Left renal pelvis (tissue), 4 donors: ENCODE results near the gene TRAPPC11. TPM values are rescaled to one million over a fixed set of nuclear protein-coding genes. Genes with fewer than 3 reads are reported as not detected.

ENCODE experiments used
- DNase-seq, 4 donors: peaks; one replicate each; pipeline ENCODE4 v3.0.0-alpha.2; 2013; ENCODE audit warnings: low read depth in 4 of 4, low spot score in 3 of 4
- polyA plus RNA-seq, 4 donors: library from polyadenylated mRNA; unstranded; fragments of 120-200 nt; gene quantifications; one replicate each; pipeline ENCODE4 v1.2.1, GENCODE V29; 2013; ENCODE audit not compliant: insufficient read length in 4 of 4

Gene TRAPPC11
- polyA plus RNA-seq, 4 donors: 36.5 to 41.4 (median 38.9) TPM

DNA sequence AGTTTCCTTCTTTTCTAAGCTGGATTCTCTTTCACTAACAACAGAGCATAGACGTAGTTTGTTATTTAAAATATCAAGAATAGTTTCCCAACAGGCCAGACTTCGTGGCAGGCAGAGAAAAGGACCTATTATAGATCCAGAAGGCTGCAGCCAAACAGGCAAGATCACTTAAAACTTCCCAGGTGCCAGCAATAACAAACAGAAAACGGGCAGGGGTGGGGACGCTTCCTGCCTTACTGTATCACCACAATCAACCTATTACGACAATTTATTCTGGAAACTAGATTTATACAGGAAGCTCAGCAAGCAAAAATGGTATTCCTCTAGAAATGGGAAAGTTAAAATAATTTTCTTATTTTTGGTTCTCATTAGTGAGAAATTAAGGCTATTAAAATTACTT, 22.2 kb upstream of the TRAPPC11 start:
- DNase-seq: no peak

DNA sequence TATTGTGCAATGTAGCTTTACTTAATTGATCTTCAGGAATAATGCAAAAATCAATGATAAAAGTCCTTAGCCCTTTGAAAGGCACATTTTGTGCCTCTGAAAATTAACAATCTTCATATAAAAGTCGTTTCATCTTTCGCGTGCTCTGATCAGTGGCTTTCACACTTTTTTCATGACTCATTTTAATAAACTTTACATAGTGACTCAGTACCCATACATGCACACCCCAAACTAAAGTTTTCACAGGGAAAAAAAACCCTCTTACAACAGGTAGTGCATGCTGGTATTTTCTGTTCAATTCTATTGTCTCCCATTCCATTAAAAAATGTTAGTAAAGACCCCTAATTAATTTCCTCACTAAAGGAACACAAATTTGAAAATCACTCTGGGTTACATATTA, 21.6 kb upstream of the TRAPPC11 start:
- no peak for DNase-seq

DNA sequence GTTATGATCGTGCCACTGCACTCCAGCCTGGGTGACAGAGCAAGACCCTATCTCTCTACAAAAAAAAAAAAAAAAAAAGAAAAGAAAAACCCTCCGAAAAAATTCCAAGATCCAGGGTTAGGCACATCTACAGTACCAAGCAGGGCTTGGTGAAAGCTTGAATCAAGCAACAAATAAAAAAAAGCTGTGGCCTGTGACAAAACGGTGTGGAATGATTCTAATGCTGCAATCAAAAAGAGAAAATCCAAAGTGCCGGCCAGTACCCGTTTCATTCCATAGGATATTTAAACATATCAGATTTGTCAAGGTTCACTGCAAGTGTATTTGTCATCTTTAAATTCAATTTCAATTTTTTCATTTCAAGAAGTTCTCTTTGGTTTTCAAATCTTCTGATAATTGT, 20.7 kb upstream of the TRAPPC11 start:
- no peak for DNase-seq

DNA sequence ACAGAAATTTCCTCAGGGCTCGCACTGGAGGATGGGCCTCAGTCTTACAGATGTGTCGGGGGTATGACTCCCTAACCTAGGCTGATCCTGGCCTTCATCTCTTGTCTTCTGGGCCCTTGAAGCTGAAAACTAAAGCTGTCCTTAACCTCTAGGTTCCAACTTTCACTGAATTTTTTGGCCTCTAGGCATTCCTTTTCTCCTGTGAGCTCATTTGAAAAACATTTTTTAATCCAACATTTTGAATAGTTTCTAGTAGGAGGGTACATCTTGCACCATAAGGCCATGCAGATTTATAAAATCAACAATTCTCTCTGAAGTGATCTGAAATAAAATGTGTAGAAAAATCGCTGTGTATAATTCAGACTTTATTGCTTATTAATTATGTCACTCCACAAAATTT, 19.8 kb upstream of the TRAPPC11 start:
- no peak for DNase-seq

DNA sequence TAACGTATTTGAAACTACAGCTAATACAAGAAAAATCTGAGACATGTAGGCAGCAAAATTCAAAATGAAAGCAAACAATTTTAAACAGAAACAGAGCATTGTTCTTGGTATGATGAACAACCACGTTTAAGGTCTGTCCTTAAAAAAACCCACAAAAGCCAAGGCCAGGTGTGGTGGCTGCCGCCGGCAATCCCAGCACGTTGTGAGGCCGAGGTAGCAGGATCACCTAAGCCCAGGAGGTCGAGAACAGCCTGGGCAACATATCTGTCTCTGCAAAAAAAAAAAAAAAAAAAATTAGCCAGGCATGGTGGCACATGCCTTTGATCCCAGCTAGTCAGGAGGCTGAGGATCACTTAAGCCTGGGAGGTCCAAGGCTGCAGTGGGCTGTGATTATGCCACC, 13.8 kb upstream of the TRAPPC11 start:
- no peak for DNase-seq

DNA sequence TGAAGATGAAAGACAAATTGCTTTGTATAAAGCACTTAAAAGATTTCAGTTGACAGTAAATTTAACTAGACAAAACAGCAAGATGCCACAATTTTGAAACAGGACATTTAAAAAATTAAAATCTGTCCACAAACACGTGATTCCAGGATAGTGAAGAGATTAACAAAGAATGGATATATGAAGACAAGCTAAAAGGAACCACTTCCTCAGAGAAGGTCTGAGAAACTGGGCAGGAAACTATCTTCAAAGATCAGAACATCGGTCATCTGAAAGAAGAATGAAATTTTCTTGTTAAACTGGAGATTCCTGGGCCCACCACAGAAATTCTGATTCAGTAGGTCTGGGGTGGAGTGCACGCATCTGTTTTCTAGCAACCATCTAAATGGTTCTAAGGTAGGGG, 1.5 kb upstream of the TRAPPC11 start:
- DNase-seq: no peak

DNA sequence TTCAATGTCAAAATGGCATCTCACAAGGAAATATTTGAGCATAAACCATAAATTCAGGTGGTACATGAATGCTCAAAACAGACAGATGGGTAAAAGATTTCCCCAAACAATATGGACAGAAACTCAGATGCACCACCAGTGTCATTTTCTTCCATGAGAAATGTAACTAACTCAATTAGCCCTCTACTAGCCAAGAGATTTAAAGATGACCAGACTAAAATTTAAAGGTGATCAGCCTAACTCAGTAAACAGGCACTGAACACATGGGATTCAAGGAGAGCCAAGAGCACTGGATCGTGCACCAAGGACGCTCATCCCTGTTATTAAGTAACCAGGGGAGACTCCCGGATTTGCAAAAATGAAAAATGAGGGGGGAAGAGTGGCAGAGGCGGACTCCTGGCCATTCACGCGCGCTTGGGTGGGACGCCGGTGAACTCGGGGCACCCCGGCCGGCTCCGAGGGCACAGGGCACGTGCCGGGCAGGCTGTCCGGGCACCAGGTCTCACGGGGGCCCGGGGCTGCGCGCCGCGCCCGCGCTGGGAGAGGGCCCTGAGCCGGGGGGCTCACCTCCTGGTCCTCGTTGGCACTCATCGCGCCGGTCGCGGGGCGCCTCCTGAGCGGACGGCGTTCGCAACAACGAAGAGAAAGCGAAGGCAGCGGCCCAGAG, 598 bp upstream of the TRAPPC11 start:
- no peak for DNase-seq

DNA sequence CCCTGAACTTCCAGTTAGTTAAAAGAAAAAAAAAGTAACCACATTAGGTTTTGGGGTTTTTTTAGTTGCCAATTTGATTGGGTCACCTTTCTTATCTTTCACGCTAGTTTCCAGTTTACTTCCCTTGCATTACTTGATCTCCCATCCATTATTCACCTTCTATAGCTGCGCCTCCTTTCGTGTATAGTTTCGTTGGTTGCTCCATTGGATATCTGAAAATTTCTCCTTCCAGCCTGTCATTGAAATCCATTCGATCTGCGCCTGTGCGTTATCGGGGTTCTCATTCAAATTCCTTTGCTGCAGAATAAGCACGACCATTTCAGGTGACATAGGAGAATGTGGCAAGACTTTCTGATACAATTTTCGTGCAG, 764 bp downstream of the TRAPPC11 start:
- DNase-seq: no peak

DNA sequence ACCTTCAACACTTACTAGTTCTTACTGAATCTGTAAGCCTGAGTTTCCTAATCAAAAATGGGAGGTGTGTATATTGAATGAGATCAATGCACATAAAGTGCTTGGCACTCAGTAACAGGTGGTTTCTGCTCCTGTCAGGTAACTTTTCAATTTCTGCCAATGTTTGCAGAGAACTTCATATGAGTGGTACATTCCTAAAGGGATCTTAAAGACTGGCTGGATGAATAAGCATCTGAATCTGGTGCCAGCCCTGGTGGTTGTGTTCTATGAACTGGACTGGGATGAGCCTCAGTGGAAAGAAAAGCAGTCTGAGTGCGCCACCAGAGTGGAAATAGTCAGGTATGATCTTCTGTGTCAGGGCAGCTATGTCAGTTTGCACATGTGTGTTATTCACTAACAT, 7.0 kb downstream of the TRAPPC11 start:
- no peak for DNase-seq

DNA sequence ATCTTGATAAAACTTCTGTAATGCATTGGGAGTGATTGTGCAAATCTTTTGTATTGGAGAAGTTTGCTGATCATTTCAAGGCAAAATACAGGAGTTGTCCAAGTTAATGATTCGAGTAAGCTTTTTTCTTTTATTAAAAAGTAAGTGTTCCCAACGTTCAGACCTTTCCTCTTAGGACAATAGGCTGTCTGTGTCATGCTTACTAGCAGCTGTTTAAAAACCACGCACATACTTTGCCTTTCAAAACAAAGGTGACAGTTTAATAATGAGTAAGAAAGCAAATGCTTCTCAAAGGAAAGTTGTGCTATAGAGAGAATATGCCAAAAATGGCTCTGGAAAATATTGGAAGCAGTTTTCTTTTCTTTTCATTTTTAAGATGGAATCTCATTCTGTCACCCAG, 11.2 kb downstream of the TRAPPC11 start:
- DNase-seq: no peak

DNA sequence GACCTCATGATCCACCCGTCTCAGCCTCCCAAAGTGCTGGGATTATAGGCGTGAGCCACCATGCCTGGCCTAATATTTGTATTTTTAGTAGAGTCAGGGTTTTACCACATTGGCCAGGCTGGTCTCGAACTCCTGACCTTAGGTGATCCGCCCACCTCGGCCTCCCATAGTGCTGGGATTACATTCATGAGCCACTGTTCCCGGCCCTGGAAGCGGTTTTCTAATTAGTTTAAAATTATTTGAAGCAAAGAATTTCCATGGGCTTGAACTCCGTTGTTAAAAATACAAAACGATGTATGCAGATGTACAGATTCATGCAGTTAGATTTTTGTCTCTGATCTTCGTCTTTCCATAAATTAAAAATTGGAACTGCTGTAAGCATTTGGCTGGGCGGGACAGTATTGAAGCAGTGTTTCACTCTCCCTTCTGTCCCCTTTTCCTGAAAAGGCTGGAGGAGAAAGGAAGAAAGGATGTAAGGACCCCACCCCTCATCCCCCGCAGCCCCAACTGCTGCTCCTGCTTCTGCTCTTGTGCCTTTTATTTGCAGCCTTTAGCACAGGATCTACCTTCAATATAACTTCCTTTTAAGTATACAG, 12.0 kb downstream of the TRAPPC11 start:
- DNase-seq: no peak

DNA sequence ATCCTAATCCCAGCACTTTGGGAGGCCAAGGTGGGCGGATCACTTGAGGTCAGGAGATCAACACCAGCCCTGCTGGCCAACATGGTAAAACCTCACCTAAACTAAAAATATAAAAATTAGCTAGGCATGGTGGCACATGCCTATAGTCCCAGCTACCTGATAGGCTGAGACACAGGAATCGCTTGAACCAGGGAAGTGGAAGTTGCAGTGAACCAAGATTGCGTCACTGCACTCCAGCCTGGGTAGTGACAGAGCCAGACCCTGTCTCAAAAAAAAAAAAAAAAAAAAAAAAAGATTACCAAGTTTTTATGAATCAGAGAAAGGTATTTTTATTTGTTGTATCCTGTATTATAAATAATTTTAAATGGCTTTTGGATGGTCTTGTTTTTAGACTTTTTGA, 15.1 kb downstream of the TRAPPC11 start:
- no peak for DNase-seq

DNA sequence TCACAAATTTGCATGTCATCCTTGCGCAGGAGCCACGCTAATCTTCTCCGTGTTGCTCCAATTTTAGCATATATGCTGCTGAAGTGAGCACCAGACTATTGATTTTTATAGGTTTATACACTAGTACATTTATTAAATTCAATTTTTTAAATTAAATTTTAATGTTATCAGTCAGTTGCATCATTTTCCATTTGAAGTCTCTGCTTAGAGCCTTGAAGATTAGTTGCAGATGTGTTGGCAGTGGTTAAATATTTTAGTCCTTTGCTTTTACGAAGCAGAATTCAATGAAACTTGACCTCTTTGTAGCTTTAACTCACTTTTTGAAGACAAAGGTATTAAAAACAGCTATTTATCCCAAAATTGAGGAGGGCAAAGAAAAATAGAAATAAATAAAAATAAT, 16.5 kb downstream of the TRAPPC11 start:
- DNase-seq: no peak

DNA sequence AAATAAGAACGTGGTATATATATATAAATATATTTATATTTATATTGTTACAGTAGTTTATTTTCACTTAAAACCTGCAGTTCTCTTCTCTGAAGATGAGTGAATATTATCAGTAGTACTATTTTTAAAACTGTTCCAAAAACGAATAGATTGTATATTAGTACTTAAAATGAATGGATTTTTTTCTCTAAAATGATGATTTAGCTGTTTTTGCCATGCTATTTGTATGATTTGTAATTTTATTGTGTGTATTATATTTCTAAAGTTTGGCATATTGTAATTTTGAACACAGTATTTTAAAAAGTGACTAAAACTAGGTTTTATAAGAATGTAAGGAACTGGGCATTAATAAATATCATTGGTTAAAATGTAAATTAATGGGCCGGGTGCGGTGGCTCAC, 22.0 kb downstream of the TRAPPC11 start:
- no peak for DNase-seq

DNA sequence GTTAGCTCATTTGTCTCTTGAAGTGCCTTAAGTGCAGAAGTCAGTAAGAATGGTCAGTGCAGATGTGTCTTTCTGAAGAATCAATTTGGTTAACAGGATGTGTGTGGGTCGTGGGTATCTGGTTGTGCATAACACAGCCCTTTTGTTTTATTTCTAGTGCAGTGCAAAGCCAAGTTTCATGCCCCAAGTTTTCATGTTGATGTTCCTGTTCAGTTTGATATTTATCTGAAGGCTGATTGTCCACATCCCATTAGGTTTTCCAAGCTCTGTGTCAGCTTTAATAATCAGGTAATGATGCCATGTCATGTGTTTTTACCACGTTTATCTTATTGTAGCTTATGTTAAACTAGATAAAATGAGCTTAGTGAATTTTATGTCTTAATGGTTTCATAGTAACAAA, 27.4 kb downstream of the TRAPPC11 start:
- DNase-seq: no peak

DNA sequence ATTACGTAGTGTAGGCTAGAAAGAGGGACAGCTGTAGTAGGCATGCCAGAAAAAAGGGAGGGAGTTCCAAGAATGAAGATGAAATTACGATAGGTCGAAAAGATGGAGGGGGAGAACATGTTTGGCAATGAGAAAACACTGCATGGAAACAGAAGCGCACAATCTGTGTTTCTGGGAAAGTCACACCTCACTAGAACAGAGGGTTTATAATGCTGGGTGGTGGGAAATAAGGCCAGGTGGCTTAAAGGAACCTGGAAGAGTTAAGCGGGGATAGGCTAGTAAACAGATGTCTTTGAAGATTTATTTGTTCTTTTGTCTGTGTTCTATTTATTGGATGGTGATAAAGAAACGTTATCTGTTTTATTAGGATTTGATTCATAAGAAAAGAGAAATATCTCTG, 29.1 kb downstream of the TRAPPC11 start:
- no peak for DNase-seq

DNA sequence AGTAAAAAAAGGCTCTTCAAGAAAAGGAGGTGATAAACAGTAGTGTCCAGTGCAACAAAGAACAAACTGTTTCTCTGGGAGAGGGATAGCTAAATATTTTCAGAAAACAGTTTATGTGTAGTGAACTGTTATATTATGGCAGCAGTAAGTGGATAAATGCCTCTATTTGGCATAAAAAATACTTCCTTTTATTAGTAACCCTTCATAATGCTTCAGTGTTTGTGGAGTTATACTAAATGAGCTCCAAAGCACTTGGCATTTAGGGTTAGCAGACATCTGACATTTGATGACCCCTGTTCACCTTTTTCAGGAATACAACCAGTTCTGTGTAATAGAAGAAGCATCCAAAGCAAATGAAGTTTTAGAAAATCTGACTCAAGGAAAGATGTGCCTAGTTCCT, 31.9 kb downstream of the TRAPPC11 start:
- DNase-seq: no peak

DNA sequence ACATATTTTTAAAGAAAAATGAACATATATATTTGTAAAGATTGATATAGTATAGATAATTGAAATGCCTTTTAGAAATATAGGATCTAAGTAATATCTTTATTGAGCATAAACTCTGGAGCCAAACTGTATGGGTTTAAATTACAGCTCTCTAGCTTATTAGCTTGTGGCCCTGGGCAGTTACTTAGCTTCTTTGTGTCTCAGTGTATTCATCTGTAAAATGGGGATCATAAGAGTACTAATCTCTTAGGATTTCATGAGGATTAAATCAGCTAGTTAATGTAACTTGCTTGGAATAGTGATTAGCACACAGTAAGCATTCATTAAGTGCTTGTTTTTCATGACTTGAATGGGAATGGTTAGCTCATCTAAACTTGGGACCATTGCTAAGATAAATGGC, 32.8 kb downstream of the TRAPPC11 start:
- no peak for DNase-seq

DNA sequence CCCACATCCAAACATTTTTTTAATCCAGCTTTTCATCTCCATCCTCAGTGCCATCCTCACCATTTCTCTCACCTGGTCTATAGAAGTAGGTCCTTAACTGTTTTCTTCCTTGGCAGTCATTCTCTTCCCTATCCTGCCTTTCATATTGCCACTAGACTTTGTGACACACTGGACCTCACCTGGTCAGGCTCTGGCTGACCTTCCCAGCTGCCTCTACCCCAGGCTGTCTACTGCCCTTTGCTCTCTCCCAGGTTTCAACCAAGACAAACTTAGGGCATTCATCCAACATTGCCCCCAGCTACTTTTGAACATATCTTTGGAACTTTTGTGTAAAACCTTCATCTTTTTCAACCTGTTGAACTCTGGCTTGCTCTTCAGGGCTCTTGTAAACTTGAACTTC, 39.8 kb downstream of the TRAPPC11 start:
- DNase-seq: no peak

DNA sequence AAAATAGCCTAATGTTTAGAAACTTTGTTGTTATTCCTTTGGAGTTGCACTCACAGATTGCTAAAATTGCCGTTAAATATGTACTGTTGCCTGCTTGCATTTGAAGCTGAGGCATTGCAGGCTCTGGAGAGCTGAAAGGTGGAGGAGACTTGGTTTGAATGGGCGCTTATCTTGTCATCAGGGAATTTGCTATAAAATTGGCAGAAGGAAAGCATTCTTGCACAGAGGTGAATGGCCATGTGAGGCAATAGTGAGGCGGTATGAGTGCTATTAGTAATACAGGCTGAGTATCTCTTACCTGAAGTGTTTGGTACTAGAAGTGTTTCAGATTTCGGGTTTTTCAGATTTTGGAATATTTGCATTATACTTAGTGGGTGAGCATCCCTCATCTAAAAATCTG, 41.3 kb downstream of the TRAPPC11 start:
- DNase-seq: no peak

DNA sequence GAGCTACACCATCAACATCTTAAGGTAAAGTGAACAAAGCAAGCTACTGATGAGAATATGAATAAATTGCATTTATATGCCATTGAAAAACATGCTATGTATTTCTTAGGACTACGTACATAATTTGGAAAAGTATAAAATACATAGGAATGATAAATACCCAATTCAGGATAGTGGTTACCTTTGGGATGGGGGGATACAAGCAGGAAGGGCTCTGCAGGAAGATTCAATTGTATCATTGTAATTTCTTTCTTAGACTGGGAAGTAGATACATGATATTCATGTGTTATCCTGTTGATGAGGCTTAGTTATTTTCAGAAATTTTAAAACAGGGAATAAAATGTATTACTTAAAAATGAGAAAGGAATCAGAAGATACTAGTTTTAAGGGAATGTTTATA, 43.4 kb downstream of the TRAPPC11 start:
- no peak for DNase-seq

DNA sequence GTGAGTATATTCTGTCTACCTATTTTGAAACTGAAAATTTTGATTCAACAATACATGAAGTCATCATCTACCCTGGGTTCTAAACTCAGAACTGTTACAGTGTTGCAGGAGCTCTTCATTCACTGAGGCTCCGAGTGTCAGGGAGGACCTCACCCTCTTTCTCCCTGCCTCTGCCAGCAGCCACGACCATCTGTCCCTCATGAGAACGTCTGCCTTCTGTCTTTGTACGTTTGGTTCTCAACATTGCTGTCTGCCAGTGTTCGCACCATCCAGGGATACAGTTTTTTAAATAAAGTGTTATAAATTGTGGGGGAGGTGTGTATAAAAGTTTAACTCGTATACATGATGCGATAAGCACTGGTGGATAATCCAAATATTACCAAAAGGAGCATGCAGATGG, 55.5 kb downstream of the TRAPPC11 start:
- no peak for DNase-seq

DNA sequence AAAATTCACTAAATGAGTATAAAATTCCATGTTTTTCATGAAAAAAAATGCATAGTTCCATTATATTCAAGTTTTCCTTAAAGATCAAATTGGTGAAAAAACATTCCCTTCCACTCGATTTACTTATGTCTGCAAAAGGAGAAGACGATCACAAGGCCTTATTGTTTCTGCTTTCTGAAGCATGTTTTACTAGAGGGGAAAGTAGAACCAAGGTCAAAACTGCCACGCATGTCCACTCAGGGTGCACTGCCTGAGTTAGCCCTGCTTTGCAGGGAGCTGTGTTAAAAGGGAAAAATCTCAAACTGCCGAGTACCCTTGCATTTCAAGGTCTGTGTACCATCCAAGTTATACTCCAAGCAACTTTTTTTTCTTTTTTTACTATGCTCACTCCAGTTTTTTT, 57.2 kb downstream of the TRAPPC11 start:
- no peak for DNase-seq
